ENCODE data around the gene PDE3A. TPM values are rescaled to one million over a fixed set of nuclear protein-coding genes. Genes with fewer than 3 reads are reported as not detected.
A peak's percentile ranks its signal among the peaks of the same experiment; 100 is the strongest.

Gene PDE3A
- total RNA-seq, 4 donors from 2014 or later: 51.3 to 150 (median 114) TPM

DNA sequence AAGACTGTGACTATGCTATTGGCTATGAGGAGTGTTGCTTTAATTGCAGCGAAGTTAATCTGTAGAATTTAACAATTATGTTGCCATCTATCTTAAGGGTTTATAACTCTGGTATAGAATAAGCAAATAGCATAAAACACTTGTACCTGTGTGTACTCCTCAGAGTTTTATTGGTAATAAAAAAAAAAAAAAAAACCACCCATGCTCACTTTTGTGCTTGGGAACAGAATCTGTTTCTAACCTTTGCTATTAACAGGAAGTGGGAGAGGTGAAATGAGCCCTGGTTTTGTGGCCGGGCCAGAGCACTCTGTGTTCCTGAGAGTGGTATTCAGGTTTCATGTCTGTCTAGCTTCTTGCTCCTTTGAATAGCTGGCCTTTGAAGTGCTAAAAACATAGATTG lies 53.1 kb downstream of the PDE3A start:
- intact Hi-C loops (cut with DNase I; ENCODE audit: low total_unique reads) (no loop called here), in situ Hi-C loops (cut with MboI; ENCODE audit: low pct_ligation_motif_present in 1 of 4, low pct_unique_long_range_greater_than_20kb in 1 of 4, low sequenced_read_pairs in 3 of 4) (no loop called here)
- Histone ChIP-seq H3K9me3 (no peaks in the 10 kb centered on the region), H3K36me3 (no peaks in the 10 kb centered on the region), H3K4me3 (no peak overlapping the region), H3K27ac (peak overlapping the region; percentile 76 to 82 (median 78)), H3K27me3 (no peaks in the 10 kb centered on the region), H3K4me1 (peaks cover 4 to 66% (median 44%) of the 10 kb centered on the region in 4 donors)
- peak; percentile 74 for DNase-seq
- WGBS, 2 donors (ENCODE audit: low coverage in 1 of 2): 32 to 56% methylated on average over 2 of the region's 2 CpGs
- TF ChIP-seq POLR2A (IDR thresholded peaks at IDR 0.05) (no peak), POLR2AphosphoS5 (IDR thresholded peaks at IDR 0.05) (peak in 2 of 3 donors; percentile 52 to 63)

DNA sequence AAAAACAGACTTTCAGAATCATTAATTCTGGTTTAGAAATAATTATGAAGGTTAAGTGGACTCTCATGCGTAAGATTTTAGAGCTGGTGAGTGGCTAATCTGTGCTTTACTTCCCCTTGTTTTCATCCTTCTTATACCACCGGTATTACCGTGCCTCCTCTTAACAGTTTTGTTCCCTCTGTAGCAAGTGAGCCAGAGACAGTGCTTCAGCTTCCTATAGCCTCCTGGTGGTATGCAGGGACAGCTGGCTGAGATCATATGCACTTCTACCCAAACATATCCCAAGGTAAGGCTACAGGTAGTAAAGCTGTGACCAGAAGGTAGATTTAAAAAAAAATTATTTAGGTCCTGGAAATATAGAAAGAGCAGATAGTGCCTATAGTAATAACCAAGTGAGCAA lies 55.2 kb downstream of the PDE3A start:
- Histone ChIP-seq H3K27me3 (no peaks in the 10 kb centered on the region), H3K36me3 (no peaks in the 10 kb centered on the region), H3K27ac (peak overlapping the region; percentile 60 to 82 (median 76)), H3K4me1 (peaks cover 4 to 45% (median 33%) of the 10 kb centered on the region in 4 donors), H3K4me3 (peak overlapping the region in 1 of 4 donors; percentile 4), H3K9me3 (no peaks in the 10 kb centered on the region)
- intact Hi-C loops (cut with DNase I; ENCODE audit: low total_unique reads) (no loop called here), in situ Hi-C loops (cut with MboI; ENCODE audit: low pct_ligation_motif_present in 1 of 4, low pct_unique_long_range_greater_than_20kb in 1 of 4, low sequenced_read_pairs in 3 of 4) (no loop called here)
- DNase-seq: no peak
- WGBS, 2 donors (ENCODE audit: low coverage in 1 of 2): 29 to 36% methylated on average over 3 of the region's 3 CpGs
- TF ChIP-seq, protein P1, sequence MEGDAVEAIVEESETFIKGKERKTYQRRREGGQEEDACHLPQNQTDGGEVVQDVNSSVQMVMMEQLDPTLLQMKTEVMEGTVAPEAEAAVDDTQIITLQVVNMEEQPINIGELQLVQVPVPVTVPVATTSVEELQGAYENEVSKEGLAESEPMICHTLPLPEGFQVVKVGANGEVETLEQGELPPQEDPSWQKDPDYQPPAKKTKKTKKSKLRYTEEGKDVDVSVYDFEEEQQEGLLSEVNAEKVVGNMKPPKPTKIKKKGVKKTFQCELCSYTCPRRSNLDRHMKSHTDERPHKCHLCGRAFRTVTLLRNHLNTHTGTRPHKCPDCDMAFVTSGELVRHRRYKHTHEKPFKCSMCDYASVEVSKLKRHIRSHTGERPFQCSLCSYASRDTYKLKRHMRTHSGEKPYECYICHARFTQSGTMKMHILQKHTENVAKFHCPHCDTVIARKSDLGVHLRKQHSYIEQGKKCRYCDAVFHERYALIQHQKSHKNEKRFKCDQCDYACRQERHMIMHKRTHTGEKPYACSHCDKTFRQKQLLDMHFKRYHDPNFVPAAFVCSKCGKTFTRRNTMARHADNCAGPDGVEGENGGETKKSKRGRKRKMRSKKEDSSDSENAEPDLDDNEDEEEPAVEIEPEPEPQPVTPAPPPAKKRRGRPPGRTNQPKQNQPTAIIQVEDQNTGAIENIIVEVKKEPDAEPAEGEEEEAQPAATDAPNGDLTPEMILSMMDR (IDR thresholded peaks at IDR 0.05): peak in 1 of 5 experiments; percentile 33
- no peak for TF ChIP-seq POLR2AphosphoS5 (IDR thresholded peaks at IDR 0.05)

DNA sequence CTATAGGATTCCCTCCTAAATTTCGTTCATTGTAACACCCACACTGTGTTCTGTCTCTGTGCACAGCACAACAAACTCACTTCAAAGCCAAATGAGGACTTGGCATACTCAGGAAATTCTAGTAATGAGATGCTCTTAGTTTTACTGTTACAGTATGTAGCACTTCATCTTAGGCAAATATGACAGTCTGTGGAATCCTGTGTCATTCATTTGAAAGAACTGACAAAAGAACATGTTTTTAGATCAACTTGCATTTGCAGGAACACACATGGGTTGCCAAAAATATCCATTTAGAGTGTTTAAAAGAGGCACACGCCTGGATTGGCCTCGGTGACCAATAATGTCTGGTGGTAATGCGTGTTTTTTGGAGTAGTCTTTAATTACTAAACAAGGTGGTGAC lies 56.5 kb downstream of the PDE3A start:
- no peaks in the 10 kb centered on the region for H3K27me3 ChIP-seq
- H3K4me1 ChIP-seq: peaks cover 4 to 37% (median 26%) of the 10 kb centered on the region in 4 donors
- TF ChIP-seq EP300 (IDR thresholded peaks at IDR 0.05; ENCODE audit: low read depth): no peak
- TF ChIP-seq, protein P1 (IDR thresholded peaks at IDR 0.05): no peak
- TF ChIP-seq POLR2A (IDR thresholded peaks at IDR 0.05): no peak
- TF ChIP-seq POLR2AphosphoS5 (IDR thresholded peaks at IDR 0.05): no peak
- peak overlapping the region in 1 of 4 donors; percentile 13 for H3K27ac ChIP-seq
- no peak overlapping the region for H3K4me3 ChIP-seq
- intact Hi-C loops (cut with DNase I; ENCODE audit: low total_unique reads): no loop called here
- in situ Hi-C loops (cut with MboI; ENCODE audit: low pct_ligation_motif_present in 1 of 4, low pct_unique_long_range_greater_than_20kb in 1 of 4, low sequenced_read_pairs in 3 of 4): no loop called here
- no peaks in the 10 kb centered on the region for H3K9me3 ChIP-seq
- DNase-seq: no peak
- H3K36me3 ChIP-seq: no peaks in the 10 kb centered on the region
- WGBS, 2 donors (ENCODE audit: low coverage in 1 of 2): 78 to 83% methylated on average over 4 of the region's 4 CpGs

DNA sequence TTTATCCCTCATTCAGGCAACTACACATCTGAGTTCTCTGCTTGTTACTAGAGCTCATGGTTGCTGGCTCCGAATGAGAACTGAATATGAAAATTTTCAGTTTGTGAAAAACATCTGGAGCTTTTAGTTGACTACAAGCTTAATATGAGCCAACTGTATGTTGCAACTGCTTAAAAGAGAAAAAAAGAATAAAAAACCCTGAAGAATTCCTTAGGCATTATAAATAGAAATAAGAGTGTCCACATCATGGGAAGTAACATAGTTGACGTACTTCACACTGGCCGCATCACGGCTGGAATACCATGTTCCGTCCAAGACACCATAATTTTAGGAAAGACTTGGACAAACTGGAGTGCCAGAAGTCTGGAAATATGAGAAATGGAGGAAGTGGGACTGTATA lies 57.9 kb downstream of the PDE3A start:
- in situ Hi-C loops (cut with MboI; ENCODE audit: low pct_ligation_motif_present in 1 of 4, low pct_unique_long_range_greater_than_20kb in 1 of 4, low sequenced_read_pairs in 3 of 4) (no loop called here), intact Hi-C loops (cut with DNase I; ENCODE audit: low total_unique reads) (no loop called here)
- WGBS, 2 donors (ENCODE audit: low coverage in 1 of 2): 56 to 75% methylated on average over 5 of the region's 5 CpGs
- TF ChIP-seq, protein P1 (IDR thresholded peaks at IDR 0.05): no peak
- TF ChIP-seq POLR2AphosphoS5 (IDR thresholded peaks at IDR 0.05) (peak in 2 of 3 donors; percentile 23 to 74), EP300 (IDR thresholded peaks at IDR 0.05; ENCODE audit: low read depth) (peak; percentile 68), POLR2A (IDR thresholded peaks at IDR 0.05) (no peak)
- no peak overlapping the region for H3K4me3 ChIP-seq
- no peaks in the 10 kb centered on the region for H3K36me3 ChIP-seq
- no peaks in the 10 kb centered on the region for H3K27me3 ChIP-seq
- peaks cover 4 to 37% (median 23%) of the 10 kb centered on the region in 4 donors for H3K4me1 ChIP-seq
- no peak for DNase-seq
- H3K9me3 ChIP-seq: no peaks in the 10 kb centered on the region
- H3K27ac ChIP-seq: peak overlapping the region in 2 of 4 donors; percentile 12 to 45

DNA sequence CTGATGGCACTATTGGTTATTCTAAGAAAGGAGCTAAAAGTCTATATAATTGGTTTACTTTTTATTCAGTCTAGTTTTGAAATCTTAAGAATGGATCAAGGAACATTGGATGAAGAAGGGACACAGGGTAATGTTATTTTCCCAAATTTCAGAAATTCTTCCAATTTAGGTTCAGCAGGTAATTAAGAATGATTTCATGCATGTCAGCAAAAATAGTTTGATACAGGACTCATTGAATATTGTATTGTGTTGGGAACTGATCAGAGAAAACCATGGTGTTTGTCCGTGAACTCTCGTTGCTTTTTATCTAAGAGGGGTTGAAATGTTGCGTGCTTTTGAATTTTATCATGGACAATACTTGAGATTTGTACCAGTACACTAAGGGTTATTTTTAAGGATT lies 58.6 kb downstream of the PDE3A start:
- TF ChIP-seq, protein P1 (IDR thresholded peaks at IDR 0.05): no peak
- TF ChIP-seq POLR2AphosphoS5 (IDR thresholded peaks at IDR 0.05) (no peak), POLR2A (IDR thresholded peaks at IDR 0.05) (no peak), EP300 (IDR thresholded peaks at IDR 0.05; ENCODE audit: low read depth) (no peak)
- H3K27me3 ChIP-seq: no peaks in the 10 kb centered on the region
- H3K9me3 ChIP-seq: no peaks in the 10 kb centered on the region
- intact Hi-C loops (cut with DNase I; ENCODE audit: low total_unique reads): no loop called here
- H3K4me3 ChIP-seq: no peak overlapping the region
- WGBS, 2 donors (ENCODE audit: low coverage in 1 of 2): 79 to 97% methylated on average over 3 of the region's 3 CpGs
- no peak for DNase-seq
- in situ Hi-C loops (cut with MboI; ENCODE audit: low pct_ligation_motif_present in 1 of 4, low pct_unique_long_range_greater_than_20kb in 1 of 4, low sequenced_read_pairs in 3 of 4): no loop called here
- peaks cover 4 to 40% (median 25%) of the 10 kb centered on the region in 4 donors for H3K4me1 ChIP-seq
- no peaks in the 10 kb centered on the region for H3K36me3 ChIP-seq
- H3K27ac ChIP-seq: peak overlapping the region in 2 of 4 donors; percentile 12 to 45

All from transverse colon (tissue), 4 donors.